Esophagus (tissue), 2 donors: ENCODE data around the gene NSMF. TPM values are rescaled to one million over a fixed set of nuclear protein-coding genes. Genes with fewer than 3 reads are reported as not detected.

Experiments
- H3K27ac ChIP-seq, 2 donors: one replicate each; pipeline ENCODE4 v1.5.1; 2013; ENCODE audit warnings: low read depth in 2 of 2, mild to moderate bottlenecking in 2 of 2, inconsistent platforms in 1 of 2, low read length in 1 of 2, moderate library complexity in 1 of 2
- H3K27me3 ChIP-seq, 2 donors: one replicate each; pipeline ENCODE4 v1.6.1; 2013; ENCODE audit warnings: low read length in 2 of 2, control low read depth in 1 of 2, mild to moderate bottlenecking in 1 of 2; ENCODE audit not compliant: insufficient read depth in 2 of 2, control insufficient read depth in 1 of 2
- H3K36me3 ChIP-seq, 2 donors: one replicate each; pipeline ENCODE4 v1.6.1; 2013; ENCODE audit warnings: low read length in 1 of 2; ENCODE audit not compliant: control insufficient read depth in 2 of 2, insufficient read depth in 2 of 2
- H3K4me1 ChIP-seq, 2 donors: one replicate each; pipeline ENCODE4 v1.6.1; 2013; ENCODE audit warnings: low read length in 1 of 2; ENCODE audit not compliant: control insufficient read depth in 2 of 2, insufficient read depth in 2 of 2
- H3K4me3 ChIP-seq, 2 donors: one replicate each; pipeline ENCODE4 v1.5.1; 2013; ENCODE audit warnings: low read length in 2 of 2, mild to moderate bottlenecking in 2 of 2, low read depth in 1 of 2, moderate library complexity in 1 of 2
- H3K9me3 ChIP-seq, 2 donors: one replicate each; pipeline ENCODE4 v1.6.1; 2013; ENCODE audit warnings: mild to moderate bottlenecking in 2 of 2, low read depth in 1 of 2, low read length in 1 of 2, moderate library complexity in 1 of 2; ENCODE audit not compliant: control insufficient read depth in 2 of 2, insufficient read depth in 1 of 2
- WGBS, 2 donors: extraction: QIAGEN DNeasy Blood & Tissue Kit; methylation state at CpG; one replicate each; pipeline ENCODE4 v1.1.7; 2013; 5-methylcytosine and 5-hydroxymethylcytosine counted together
- polyA plus RNA-seq, 2 donors: library from polyadenylated mRNA; stranded (reverse); fragments of 200-250 nt; gene quantifications; one replicate each; pipeline ENCODE4 v1.2.3, GENCODE V29; 2013
- donor health status: healthy with polysubstance abuse.
- donor health status: Bipolar disorder and iron deficiency.

The NSMF gene
- polyA plus RNA-seq, 2 donors, result 20.7 to 26.1 TPM

DNA sequence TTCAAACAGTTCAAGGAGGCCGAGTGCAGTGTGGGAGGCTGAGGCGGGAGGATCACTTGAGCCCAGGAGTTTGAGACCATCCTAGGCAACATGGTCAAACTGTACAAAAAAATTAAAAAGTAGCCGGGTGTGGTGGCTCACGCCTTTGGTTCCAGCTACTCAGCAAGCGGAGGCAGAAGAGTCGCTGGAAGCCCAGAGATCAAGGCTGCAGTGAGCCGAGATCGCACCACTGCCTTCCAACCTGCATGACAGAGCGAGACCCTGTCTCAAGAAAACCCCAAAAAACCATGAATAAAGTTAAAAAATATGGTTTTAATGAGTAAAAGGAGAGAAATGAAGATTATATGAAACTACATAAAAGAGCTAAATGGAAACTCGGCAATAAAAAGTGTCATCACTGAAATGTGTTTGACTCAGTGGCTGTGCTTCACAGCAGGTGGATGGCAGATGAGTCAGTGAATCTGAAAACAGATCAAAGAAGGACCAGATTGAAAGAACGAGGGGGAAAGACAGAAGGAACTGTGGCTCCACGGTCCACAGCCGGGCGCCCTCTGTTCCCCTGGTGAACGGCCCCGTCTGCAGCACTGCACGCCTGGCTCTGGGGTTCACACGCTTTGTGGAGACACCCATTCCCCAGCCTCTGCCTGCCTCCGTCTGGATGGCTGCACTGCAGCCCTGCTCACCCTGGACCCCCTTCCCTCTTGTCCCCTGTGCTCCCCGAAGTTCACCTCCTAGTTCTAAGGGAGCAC lies 61.3 kb downstream of the NSMF start:
- Histone ChIP-seq H3K27ac (no peak overlapping the region), H3K4me3 (no peak overlapping the region), H3K27me3 (no peaks in the 10 kb centered on the region), H3K36me3 (peaks cover 2 to 4% of the 10 kb centered on the region in 2 donors), H3K4me1 (no peaks in the 10 kb centered on the region), H3K9me3 (no peaks in the 10 kb centered on the region)
- 88 to 90% methylated on average over 20 of the region's 20 CpGs for WGBS, 2 donors

Other genes with a start within 250 kb of the NSMF start
- 10 to 100 TPM; 13.3 to 28.5 TPM for gene RNF208, start 237.1 kb downstream of the NSMF start, polyA plus RNA-seq
- 100 to 1,000 TPM; 334 to 342 TPM for gene CYSRT1, start 234.2 kb downstream of the NSMF start, polyA plus RNA-seq
- gene RNF224, start 231.8 kb downstream of the NSMF start, polyA plus RNA-seq, result 1 to 10 TPM; 3.7 to 5.5 TPM
- 1 to 10 TPM; 1.3 to 1.6 TPM for gene SLC34A3, start 228.4 kb downstream of the NSMF start, polyA plus RNA-seq
- gene TUBB4B, start 218.0 kb downstream of the NSMF start, polyA plus RNA-seq, result 100 to 1,000 TPM; 415 to 578 TPM
- gene STPG3, start 208.0 kb downstream of the NSMF start, polyA plus RNA-seq, result not detected
- gene NELFB, start 204.0 kb downstream of the NSMF start, polyA plus RNA-seq, result 10 to 100 TPM; 31.7 to 34.7 TPM
- gene TOR4A, start 181.6 kb downstream of the NSMF start, polyA plus RNA-seq, result 1 to 10 TPM; 1.5 to 4.3 TPM
- 1 to 10 TPM; 1.6 to 7.8 TPM for gene NRARP, start 157.1 kb downstream of the NSMF start, polyA plus RNA-seq
- gene EXD3, start 36.2 kb downstream of the NSMF start, polyA plus RNA-seq, result 10 to 100 TPM in 1 of 2 donors, 1 to 10 TPM in 1; 9.7 to 20.8 TPM
- gene NOXA1, start 35.9 kb downstream of the NSMF start, polyA plus RNA-seq, result 10 to 100 TPM in 1 of 2 donors, 1 to 10 TPM in 1; 6.5 to 14.3 TPM
- under 1 TPM; 0.04 to 0.05 TPM for gene ENTPD8, start 18.0 kb downstream of the NSMF start, polyA plus RNA-seq
- gene PNPLA7, start 91.1 kb upstream of the NSMF start, polyA plus RNA-seq, result 1 to 10 TPM; 2.3 to 3.9 TPM
- gene MRPL41, start 92.5 kb upstream of the NSMF start, polyA plus RNA-seq, result 10 to 100 TPM; 49.3 to 53.0 TPM
- 10 to 100 TPM; 20.5 to 36.0 TPM for gene DPH7, start 119.6 kb upstream of the NSMF start, polyA plus RNA-seq
- 10 to 100 TPM; 25.9 to 33.2 TPM for gene ZMYND19, start 131.2 kb upstream of the NSMF start, polyA plus RNA-seq
- 100 to 1,000 TPM in 1 of 2 donors, 10 to 100 TPM in 1; 68.5 to 207 TPM for gene ARRDC1, start 146.4 kb upstream of the NSMF start, polyA plus RNA-seq
- gene EHMT1, start 159.7 kb upstream of the NSMF start, polyA plus RNA-seq, result 10 to 100 TPM; 26.6 to 42.3 TPM